ENCODE results near the gene MYO15B. TPM values are rescaled to one million over a fixed set of nuclear protein-coding genes. Genes with fewer than 3 reads are reported as not detected.

Gene MYO15B
- total and polyA plus RNA-seq, 2 of the 4 experiments (the other 2 are of a cell fraction) = 0.18 to 0.65 TPM

DNA sequence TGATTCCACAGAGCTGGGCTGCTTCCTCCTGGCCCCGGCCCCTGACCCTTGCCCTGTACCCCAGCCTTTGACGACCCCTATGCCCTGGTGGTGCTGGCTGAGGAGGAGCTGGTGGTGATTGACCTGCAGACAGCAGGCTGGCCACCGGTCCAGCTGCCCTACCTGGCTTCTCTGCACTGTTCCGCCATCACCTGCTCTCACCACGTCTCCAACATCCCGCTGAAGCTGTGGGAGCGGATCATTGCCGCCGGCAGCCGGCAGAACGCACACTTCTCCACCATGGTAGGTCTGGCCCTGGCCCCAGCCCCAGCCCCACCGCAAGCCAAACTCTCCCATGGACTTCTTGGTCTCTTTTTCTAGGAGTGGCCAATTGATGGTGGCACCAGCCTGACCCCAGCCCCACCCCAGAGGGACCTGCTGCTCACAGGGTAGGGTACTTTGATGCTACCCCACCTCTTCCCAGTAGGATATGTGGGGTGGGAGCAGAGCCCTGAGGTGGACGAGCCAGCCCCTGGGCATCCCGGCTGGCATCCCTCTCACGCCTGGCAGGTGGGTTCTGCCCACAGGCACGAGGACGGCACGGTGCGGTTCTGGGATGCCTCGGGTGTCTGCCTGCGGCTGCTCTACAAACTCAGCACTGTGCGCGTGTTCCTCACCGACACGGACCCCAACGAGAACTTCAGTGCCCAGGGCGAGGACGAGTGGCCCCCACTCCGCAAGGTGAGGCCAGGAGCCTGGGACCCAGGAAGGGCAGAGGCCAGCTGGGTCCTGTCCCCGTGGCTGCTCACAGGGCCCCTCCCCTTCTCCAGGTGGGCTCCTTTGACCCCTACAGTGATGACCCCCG is 19.0 kb upstream of the MYO15B start:
- H2BK120ac ChIP-seq (ENCODE audit: low read depth, low read length) = no peak overlapping the region
- H3K79me1 ChIP-seq (ENCODE audit: low read depth in 1 of 2, low read length in 2 of 2) = no peaks in the 10 kb centered on the region
- H4K91ac ChIP-seq (ENCODE audit: insufficient read depth, low read depth, low read length) = no peak overlapping the region
- H4K5ac ChIP-seq (ENCODE audit: low read depth, low read length) = no peak overlapping the region
- H2AK5ac ChIP-seq (ENCODE audit: low read depth, low read length) = no peak overlapping the region
- no peak overlapping the region for H3K18ac ChIP-seq (ENCODE audit: low read depth, low read length)
- H3K9me3 ChIP-seq (ENCODE audit: control insufficient read depth, insufficient read depth, low read length) = no peaks in the 10 kb centered on the region
- no peak overlapping the region for H2BK5ac ChIP-seq (ENCODE audit: low read depth, low read length, poor library complexity, severe bottlenecking)
- no peaks in the 10 kb centered on the region for H3K36me3 ChIP-seq (ENCODE audit: control insufficient read depth, insufficient read depth, low read length)
- H3K27me3 ChIP-seq (ENCODE audit: control insufficient read depth, insufficient read depth, low read length) = peaks cover 34% of the 10 kb centered on the region
- ChIA-PET POLR2A (ENCODE audit: unreplicated experiment) (no interaction called here), CTCF (no interaction called here)
- no peak overlapping the region for H3K27ac ChIP-seq (ENCODE audit: insufficient read depth, low read length)
- H2BK15ac ChIP-seq (ENCODE audit: low read depth, low read length) = no peak overlapping the region
- no peaks in the 10 kb centered on the region for H4K20me1 ChIP-seq (ENCODE audit: insufficient read depth, low read length)
- DNase-seq = no peak
- ATAC-seq (ENCODE audit: low read depth) = no peak
- TF ChIP-seq NFE2L2 (IDR thresholded peaks at IDR 0.05; ENCODE audit: low read depth, low read length) = no peak
- no peak for TF ChIP-seq RAD21 (IDR thresholded peaks at IDR 0.05; ENCODE audit: low read length)
- TF ChIP-seq SMC3 (IDR thresholded peaks at IDR 0.05; ENCODE audit: low read depth, low read length) = no peak
- TF ChIP-seq CTCF (conservative IDR thresholded peaks at IDR 0.05; ENCODE audit: low read depth, low read length) = no peak
- no peak for TF ChIP-seq RFX5 (IDR thresholded peaks at IDR 0.05; ENCODE audit: low read depth, low read length)
- no peak for TF ChIP-seq FOS (IDR thresholded peaks at IDR 0.05; ENCODE audit: low read depth, low read length)
- TF ChIP-seq MAZ (IDR thresholded peaks at IDR 0.05; ENCODE audit: borderline replicate concordance, low read depth, low read length) = no peak
- TF ChIP-seq MAFK (IDR thresholded peaks at IDR 0.05; ENCODE audit: low read depth, low read length) = no peak
- TF ChIP-seq BHLHE40 (IDR thresholded peaks at IDR 0.05; ENCODE audit: low read depth, low read length) = no peak
- TF ChIP-seq POLR2A (IDR thresholded peaks at IDR 0.05; ENCODE audit: low read depth, low read length) = no peak
- TF ChIP-seq USF2 (IDR thresholded peaks at IDR 0.05; ENCODE audit: low read depth, low read length) = no peak
- no peak for TF ChIP-seq MXI1 (IDR thresholded peaks at IDR 0.05; ENCODE audit: borderline replicate concordance, low read depth, low read length)
- no peak for TF ChIP-seq CEBPB (IDR thresholded peaks at IDR 0.05; ENCODE audit: low read depth, low read length)
- TF ChIP-seq CHD1 (IDR thresholded peaks at IDR 0.05; ENCODE audit: low read depth, low read length) = no peak
- no peak for TF ChIP-seq ELK1 (IDR thresholded peaks at IDR 0.05; ENCODE audit: borderline replicate concordance, low read depth, low read length)
- no peak for TF ChIP-seq RCOR1 (IDR thresholded peaks at IDR 0.05; ENCODE audit: insufficient replicate concordance, low read length)
- H3K4me2 ChIP-seq (ENCODE audit: low read depth, low read length) = no peak overlapping the region
- in situ Hi-C loops (cut with MboI; ENCODE audit: low sequenced_read_pairs) = no loop called here
- H3K9me1 ChIP-seq (ENCODE audit: insufficient read depth, low read length) = no peaks in the 10 kb centered on the region
- H3K4me3 ChIP-seq (ENCODE audit: insufficient read depth, low read depth, low read length) = no peak overlapping the region
- no peak overlapping the region for H2AFZ ChIP-seq (replicated peaks; ENCODE audit: low read length, poor library complexity)
- H3K23ac ChIP-seq (ENCODE audit: low read depth, low read length) = no peak overlapping the region
- no peak overlapping the region for H3K14ac ChIP-seq (replicated peaks; ENCODE audit: low read depth, low read length)
- no peak overlapping the region for H4K8ac ChIP-seq (ENCODE audit: low read depth in 2 of 2, low read length in 2 of 2)
- H3K4me1 ChIP-seq (ENCODE audit: control insufficient read depth, insufficient read depth, low read length) = no peaks in the 10 kb centered on the region
- H2AK9ac ChIP-seq (replicated peaks; ENCODE audit: low read depth, low read length, poor library complexity) = no peak overlapping the region
- no TSS peak for BruUV-seq (replicated peaks)
- no peak overlapping the region for H3K56ac ChIP-seq (ENCODE audit: extremely low read depth, insufficient read depth, low read length)
- dilution Hi-C loops (cut with HindIII; ENCODE audit: low sequenced_read_pairs, unreplicated experiment) = no loop called here
- WGBS, 2 experiments (ENCODE audit: extremely low coverage in 2 of 2, insufficient read length in 1 of 2) = 77% methylated on average over 5 of the region's 31 CpGs; no CpG with 5 or more reads in 1 of the 2 experiments
- H2BK20ac ChIP-seq (ENCODE audit: low read depth, low read length) = no peak overlapping the region
- H3K4ac ChIP-seq (ENCODE audit: low read depth, low read length) = no peak overlapping the region
- intact Hi-C loops (cut with micrococcal nuclease) = no loop called here
- no peak overlapping the region for H3K9ac ChIP-seq (ENCODE audit: low read depth, low read length)

Measured in IMR-90 (cell line).